HCT116 (cell line): ENCODE data around the gene ATP8A2. TPM values are rescaled to one million over a fixed set of nuclear protein-coding genes. Genes with fewer than 3 reads are reported as not detected.

Experiments used
- ATAC-seq: fragments of 200-7000 bp; cut with Tn5 transposase; 2 replicates; pipeline ENCODE4 v1.9.1; 2020; ENCODE audit warnings: mild to moderate bottlenecking, moderate library complexity
- BruUV-seq: library from RNA; stranded (reverse); fragments of 400-500 nt; replicated peaks from 2 replicates; lab custom pipeline; 2021; lab: Mats Ljungman, UMichigan
- CTCF ChIA-PET: fragments of 300-600 bp; sonication (Branson Sonifier 250); formaldehyde crosslinking; loops from one replicate; lab custom pipeline; 2021; ENCODE audit warnings: antibody characterized with exemption; lab: Charles Lee
- POLR2A ChIA-PET: fragments of 300-600, 350-600 bp; sonication (Branson Sonifier 250); formaldehyde crosslinking; loops from one replicate; lab custom pipeline; 2021; ENCODE audit warnings: antibody characterized with exemption; lab: Charles Lee
- RAD21 ChIA-PET, 2 experiments: fragments of 300-600 bp; sonication (Branson Sonifier 250); formaldehyde crosslinking; loops; one replicate each; lab custom pipeline; 2023; ENCODE audit warnings: low total read pairs in 2 of 2; ENCODE audit not compliant: uncharacterized antibody in 2 of 2, unreplicated experiment in 2 of 2, low non-redundant PET in 1 of 2; lab: Charles Lee
- DNase-seq: peaks from one replicate; pipeline ENCODE4 v3.0.0-alpha.2; 2010; ENCODE audit warnings: low read depth, low spot score
- H2AFZ ChIP-seq: fragments of 200-600 bp; shearing (Covaris generic), sonication (generic); 2 replicates; pipeline ENCODE4 v1.6.1; 2017; ENCODE audit warnings: low read depth, mixed run types, mixed read lengths, antibody characterized with exemption, low read length; ENCODE audit not compliant: poor library complexity, severe bottlenecking
- H3K27ac ChIP-seq: 2 replicates; pipeline ENCODE4 v1.5.1; 2012; ENCODE audit warnings: low read depth, low read length
- H3K27me3 ChIP-seq: fragments of 200-600 bp; sonication (generic); 2 replicates; pipeline ENCODE4 v1.6.1; 2016; ENCODE audit warnings: mixed run types, low read length, mixed read lengths; ENCODE audit not compliant: insufficient read depth
- H3K36me3 ChIP-seq, 2 experiments: fragments of 200-500 bp in 1 of 2; fragments of 200-600 bp in 1 of 2; sonication (Bioruptor generic) in 1 of 2; sonication (generic) in 1 of 2; 2 replicates each; pipeline versions ENCODE4 v1.5.1 to v1.6.1; 2014 to 2016; ENCODE audit warnings: low read length in 2 of 2, inconsistent platforms in 1 of 2, mixed read lengths in 1 of 2, mixed run types in 1 of 2; ENCODE audit not compliant: insufficient read depth in 2 of 2, control insufficient read depth in 1 of 2
- H3K4me1 ChIP-seq, 2 experiments: fragments of 200-600 bp in 1 of 2; sonication (generic) in 1 of 2; 2 replicates each; pipeline versions ENCODE4 v1.5.1 to v1.6.1; 2012 to 2017; ENCODE audit warnings: low read length in 2 of 2, inconsistent platforms in 1 of 2, mild to moderate bottlenecking in 1 of 2, mixed read lengths in 1 of 2, mixed run types in 1 of 2, moderate library complexity in 1 of 2; ENCODE audit not compliant: insufficient read depth in 2 of 2, control insufficient read depth in 1 of 2
- H3K4me2 ChIP-seq: fragments of 200-600 bp; sonication (generic); 2 replicates; pipeline ENCODE4 v1.6.1; 2017; ENCODE audit warnings: mixed run types, low read length, mixed read lengths
- H3K4me3 ChIP-seq, 2 experiments: fragments of 200-600 bp in 1 of 2; sonication (generic) in 1 of 2; replicated peaks in 1 of 2; 2 replicates each; pipeline ENCODE4 v1.5.1; 2011 to 2016; ENCODE audit warnings: low read length in 2 of 2, control low read depth in 1 of 2, low read depth in 1 of 2, mild to moderate bottlenecking in 1 of 2, mixed read lengths in 1 of 2, mixed run types in 1 of 2
- H3K79me2 ChIP-seq: fragments of 200-600 bp; sonication (generic); 2 replicates; pipeline ENCODE4 v1.6.1; 2017; ENCODE audit warnings: mild to moderate bottlenecking, mixed run types, low read length, moderate library complexity, mixed read lengths; ENCODE audit not compliant: insufficient read depth
- H3K9ac ChIP-seq: fragments of 200-600 bp; sonication (generic); 2 replicates; pipeline ENCODE4 v1.6.1; 2016; ENCODE audit warnings: low read length, mixed read lengths
- H3K9me2 ChIP-seq: fragments of 200-600 bp; sonication (generic), shearing (Covaris generic); 2 replicates; pipeline ENCODE4 v1.6.1; 2017; ENCODE audit warnings: mixed run types, mild to moderate bottlenecking, moderate library complexity; ENCODE audit not compliant: insufficient read depth
- H3K9me3 ChIP-seq, 2 experiments: fragments of 200-500 bp in 1 of 2; fragments of 200-600 bp in 1 of 2; sonication (Bioruptor generic) in 1 of 2; sonication (generic) in 1 of 2; 2 replicates each; pipeline ENCODE4 v1.6.1; 2014 to 2017; ENCODE audit warnings: low read length in 2 of 2, mixed read lengths in 2 of 2, inconsistent platforms in 1 of 2, low read depth in 1 of 2, mild to moderate bottlenecking in 1 of 2, mixed run types in 1 of 2, moderate library complexity in 1 of 2; ENCODE audit not compliant: control insufficient read depth in 1 of 2, insufficient read depth in 1 of 2
- H4K20me1 ChIP-seq: fragments of 200-600 bp; sonication (generic), shearing (Covaris generic); 2 replicates; pipeline ENCODE4 v1.6.1; 2017; ENCODE audit warnings: mixed run types, mild to moderate bottlenecking, moderate library complexity; ENCODE audit not compliant: insufficient read depth
- CBX3 ChIP-seq: IDR thresholded peaks from 2 replicates; pipeline ENCODE4 v1.6.1; 2012; ENCODE audit warnings: low read depth
- ELF1 ChIP-seq: IDR thresholded peaks from 2 replicates; pipeline ENCODE4 v1.6.1; 2012; ENCODE audit warnings: low read depth, borderline replicate concordance
- EZH2 ChIP-seq: fragments of 200-600 bp; sonication (generic); IDR thresholded peaks from 2 replicates; pipeline ENCODE4 v1.6.1; 2017; ENCODE audit warnings: antibody characterized with exemption, mixed run types
- FOSL1 ChIP-seq: IDR thresholded peaks from 2 replicates; pipeline ENCODE4 v1.6.1; 2012; ENCODE audit warnings: low read depth
- JUND ChIP-seq: IDR thresholded peaks from 2 replicates; pipeline ENCODE4 v1.6.1; 2012
- POLR2A ChIP-seq: IDR thresholded peaks from 2 replicates; pipeline ENCODE4 v1.7.0; 2011; ENCODE audit warnings: borderline replicate concordance; ENCODE audit not compliant: insufficient read depth, insufficient read length; ENCODE audit errors: extremely low read depth
- POLR2AphosphoS5 ChIP-seq: IDR thresholded peaks from 2 replicates; pipeline ENCODE4 v1.6.1; 2011; ENCODE audit warnings: mild to moderate bottlenecking, low read depth, low read length, moderate library complexity
- RAD21 ChIP-seq: IDR thresholded peaks from 2 replicates; pipeline ENCODE4 v1.6.1; 2012; ENCODE audit warnings: low read depth, mild to moderate bottlenecking
- SIN3A ChIP-seq: IDR thresholded peaks from 2 replicates; pipeline ENCODE4 v1.6.1; 2012; ENCODE audit warnings: low read depth
- SP1 ChIP-seq: IDR thresholded peaks from 2 replicates; pipeline ENCODE4 v1.6.1; 2012; ENCODE audit warnings: low read depth
- SRF ChIP-seq: IDR thresholded peaks from 2 replicates; pipeline ENCODE4 v1.6.1; 2012; ENCODE audit warnings: low read depth
- YY1 ChIP-seq: IDR thresholded peaks from 2 replicates; pipeline ENCODE4 v1.6.1; 2011; ENCODE audit warnings: low read length, low read depth, moderate library complexity, mild to moderate bottlenecking; ENCODE audit not compliant: insufficient replicate concordance; ENCODE audit errors: extremely low read depth
- ZFX ChIP-seq: fragments of 450-650 bp; IDR thresholded peaks from 2 replicates; pipeline ENCODE4 v1.6.1; 2017
- ZNF274 ChIP-seq: fragments of 200-500 bp; sonication (Bioruptor generic); IDR thresholded peaks from 2 replicates; pipeline ENCODE4 v1.6.1; 2014; ENCODE audit warnings: mild to moderate bottlenecking, low read depth, low read length, inconsistent platforms
- intact Hi-C: fragments of 100-400 bp; cut with micrococcal nuclease; formaldehyde crosslinking; loops from 2 replicates; pipeline ENCODE4 v1.10.0; 2022
- total RNA-seq: library from RNA; stranded (reverse); gene quantifications from one replicate; pipeline ENCODE4 v1.2.1, GENCODE V29; 2021; ENCODE audit not compliant: unreplicated experiment
- TF ChIP-seq, protein P1 (sequence below): IDR thresholded peaks from 2 replicates; pipeline ENCODE4 v1.6.1; 2012
- TF ChIP-seq, protein P2 (sequence below), 3 experiments: fragments of 200-600 bp in 1 of 3; sonication (generic) in 1 of 3; IDR thresholded peaks in 2 of 3; conservative IDR thresholded peaks in 1 of 3; 2 replicates each; pipeline ENCODE4 v1.5.1; 2012 to 2017; ENCODE audit warnings: low read depth in 2 of 3, low read length in 2 of 3, antibody characterized with exemption in 1 of 3, borderline replicate concordance in 1 of 3, control low read depth in 1 of 3, mild to moderate bottlenecking in 1 of 3, mixed read lengths in 1 of 3, mixed run types in 1 of 3, moderate library complexity in 1 of 3; ENCODE audit not compliant: insufficient read depth in 1 of 3
- TF ChIP-seq, protein P3 (sequence below): IDR thresholded peaks from 2 replicates; pipeline ENCODE4 v1.6.1; 2011; ENCODE audit warnings: mild to moderate bottlenecking, low read length, moderate library complexity; ENCODE audit not compliant: insufficient replicate concordance; ENCODE audit errors: extremely low read depth
- TF ChIP-seq, protein P4 (sequence below): IDR thresholded peaks from 2 replicates; pipeline ENCODE4 v1.6.1; 2012
- TF ChIP-seq, protein P5 (sequence below): IDR thresholded peaks from 2 replicates; pipeline ENCODE4 v1.6.1; 2012; ENCODE audit warnings: low read depth

The ATP8A2 gene
- total RNA-seq, 1 experiment from 2014 or later = not detected

DNA sequence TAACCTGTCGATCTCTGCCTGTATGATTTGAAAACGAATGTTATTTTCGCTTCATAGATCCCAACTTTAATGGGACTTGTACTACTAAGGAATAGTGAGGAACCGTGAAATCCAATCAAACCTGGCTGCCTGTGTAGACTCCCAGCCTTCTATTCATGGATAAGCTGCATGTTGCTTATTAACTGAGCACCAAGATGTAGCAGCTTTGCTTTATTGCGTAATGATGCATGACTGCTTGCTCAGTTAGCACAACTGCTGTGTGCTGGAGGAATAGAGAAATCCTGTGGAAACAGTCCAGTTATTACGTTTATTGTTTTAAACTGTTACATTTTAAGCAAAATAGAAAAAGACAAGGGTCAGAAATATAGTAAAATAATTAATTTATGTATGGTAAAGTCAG, 571.9 kb downstream of the ATP8A2 start:
- DNase-seq (no peak), ATAC-seq (no peak)
- Histone ChIP-seq H3K4me3 (no peak overlapping the region), H3K27ac (no peak overlapping the region), H3K9me3 (no peaks in the 10 kb centered on the region), H2AFZ (no peak overlapping the region), H3K9ac (no peak overlapping the region), H3K27me3 (peaks cover 60% of the 10 kb centered on the region), H3K4me2 (no peak overlapping the region), H3K4me1 (no peaks in the 10 kb centered on the region), H4K20me1 (no peaks in the 10 kb centered on the region), H3K36me3 (no peaks in the 10 kb centered on the region), H3K9me2 (no peaks in the 10 kb centered on the region), H3K79me2 (no peaks in the 10 kb centered on the region)
- CTCF ChIA-PET = no interaction called here
- intact Hi-C loops = no loop called here
- no TSS peak for BruUV-seq
- TF ChIP-seq, protein P1, sequence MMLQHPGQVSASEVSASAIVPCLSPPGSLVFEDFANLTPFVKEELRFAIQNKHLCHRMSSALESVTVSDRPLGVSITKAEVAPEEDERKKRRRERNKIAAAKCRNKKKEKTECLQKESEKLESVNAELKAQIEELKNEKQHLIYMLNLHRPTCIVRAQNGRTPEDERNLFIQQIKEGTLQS = no peak
- TF ChIP-seq SRF (no peak), RAD21 (no peak), POLR2AphosphoS5 (no peak), FOSL1 (no peak), EZH2 (no peak), CBX3 (no peak), SIN3A (no peak), ELF1 (no peak), ZFX (no peak), JUND (no peak), POLR2A (no peak), ZNF274 (no peak), YY1 (no peak), SP1 (no peak)
- TF ChIP-seq, protein P2, sequence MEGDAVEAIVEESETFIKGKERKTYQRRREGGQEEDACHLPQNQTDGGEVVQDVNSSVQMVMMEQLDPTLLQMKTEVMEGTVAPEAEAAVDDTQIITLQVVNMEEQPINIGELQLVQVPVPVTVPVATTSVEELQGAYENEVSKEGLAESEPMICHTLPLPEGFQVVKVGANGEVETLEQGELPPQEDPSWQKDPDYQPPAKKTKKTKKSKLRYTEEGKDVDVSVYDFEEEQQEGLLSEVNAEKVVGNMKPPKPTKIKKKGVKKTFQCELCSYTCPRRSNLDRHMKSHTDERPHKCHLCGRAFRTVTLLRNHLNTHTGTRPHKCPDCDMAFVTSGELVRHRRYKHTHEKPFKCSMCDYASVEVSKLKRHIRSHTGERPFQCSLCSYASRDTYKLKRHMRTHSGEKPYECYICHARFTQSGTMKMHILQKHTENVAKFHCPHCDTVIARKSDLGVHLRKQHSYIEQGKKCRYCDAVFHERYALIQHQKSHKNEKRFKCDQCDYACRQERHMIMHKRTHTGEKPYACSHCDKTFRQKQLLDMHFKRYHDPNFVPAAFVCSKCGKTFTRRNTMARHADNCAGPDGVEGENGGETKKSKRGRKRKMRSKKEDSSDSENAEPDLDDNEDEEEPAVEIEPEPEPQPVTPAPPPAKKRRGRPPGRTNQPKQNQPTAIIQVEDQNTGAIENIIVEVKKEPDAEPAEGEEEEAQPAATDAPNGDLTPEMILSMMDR (IDR thresholded peaks at IDR 0.05 in 2 of 3, conservative IDR thresholded peaks at IDR 0.05 in 1 of 3; ENCODE audit: borderline replicate concordance in 1 of 3, insufficient read depth in 1 of 3, low read depth in 2 of 3, low read length in 2 of 3) = no peak
- TF ChIP-seq, protein P3, sequence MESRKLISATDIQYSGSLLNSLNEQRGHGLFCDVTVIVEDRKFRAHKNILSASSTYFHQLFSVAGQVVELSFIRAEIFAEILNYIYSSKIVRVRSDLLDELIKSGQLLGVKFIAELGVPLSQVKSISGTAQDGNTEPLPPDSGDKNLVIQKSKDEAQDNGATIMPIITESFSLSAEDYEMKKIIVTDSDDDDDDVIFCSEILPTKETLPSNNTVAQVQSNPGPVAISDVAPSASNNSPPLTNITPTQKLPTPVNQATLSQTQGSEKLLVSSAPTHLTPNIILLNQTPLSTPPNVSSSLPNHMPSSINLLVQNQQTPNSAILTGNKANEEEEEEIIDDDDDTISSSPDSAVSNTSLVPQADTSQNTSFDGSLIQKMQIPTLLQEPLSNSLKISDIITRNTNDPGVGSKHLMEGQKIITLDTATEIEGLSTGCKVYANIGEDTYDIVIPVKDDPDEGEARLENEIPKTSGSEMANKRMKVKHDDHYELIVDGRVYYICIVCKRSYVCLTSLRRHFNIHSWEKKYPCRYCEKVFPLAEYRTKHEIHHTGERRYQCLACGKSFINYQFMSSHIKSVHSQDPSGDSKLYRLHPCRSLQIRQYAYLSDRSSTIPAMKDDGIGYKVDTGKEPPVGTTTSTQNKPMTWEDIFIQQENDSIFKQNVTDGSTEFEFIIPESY = no peak
- TF ChIP-seq, protein P4, sequence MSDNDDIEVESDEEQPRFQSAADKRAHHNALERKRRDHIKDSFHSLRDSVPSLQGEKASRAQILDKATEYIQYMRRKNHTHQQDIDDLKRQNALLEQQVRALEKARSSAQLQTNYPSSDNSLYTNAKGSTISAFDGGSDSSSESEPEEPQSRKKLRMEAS = no peak
- TF ChIP-seq, protein P5, sequence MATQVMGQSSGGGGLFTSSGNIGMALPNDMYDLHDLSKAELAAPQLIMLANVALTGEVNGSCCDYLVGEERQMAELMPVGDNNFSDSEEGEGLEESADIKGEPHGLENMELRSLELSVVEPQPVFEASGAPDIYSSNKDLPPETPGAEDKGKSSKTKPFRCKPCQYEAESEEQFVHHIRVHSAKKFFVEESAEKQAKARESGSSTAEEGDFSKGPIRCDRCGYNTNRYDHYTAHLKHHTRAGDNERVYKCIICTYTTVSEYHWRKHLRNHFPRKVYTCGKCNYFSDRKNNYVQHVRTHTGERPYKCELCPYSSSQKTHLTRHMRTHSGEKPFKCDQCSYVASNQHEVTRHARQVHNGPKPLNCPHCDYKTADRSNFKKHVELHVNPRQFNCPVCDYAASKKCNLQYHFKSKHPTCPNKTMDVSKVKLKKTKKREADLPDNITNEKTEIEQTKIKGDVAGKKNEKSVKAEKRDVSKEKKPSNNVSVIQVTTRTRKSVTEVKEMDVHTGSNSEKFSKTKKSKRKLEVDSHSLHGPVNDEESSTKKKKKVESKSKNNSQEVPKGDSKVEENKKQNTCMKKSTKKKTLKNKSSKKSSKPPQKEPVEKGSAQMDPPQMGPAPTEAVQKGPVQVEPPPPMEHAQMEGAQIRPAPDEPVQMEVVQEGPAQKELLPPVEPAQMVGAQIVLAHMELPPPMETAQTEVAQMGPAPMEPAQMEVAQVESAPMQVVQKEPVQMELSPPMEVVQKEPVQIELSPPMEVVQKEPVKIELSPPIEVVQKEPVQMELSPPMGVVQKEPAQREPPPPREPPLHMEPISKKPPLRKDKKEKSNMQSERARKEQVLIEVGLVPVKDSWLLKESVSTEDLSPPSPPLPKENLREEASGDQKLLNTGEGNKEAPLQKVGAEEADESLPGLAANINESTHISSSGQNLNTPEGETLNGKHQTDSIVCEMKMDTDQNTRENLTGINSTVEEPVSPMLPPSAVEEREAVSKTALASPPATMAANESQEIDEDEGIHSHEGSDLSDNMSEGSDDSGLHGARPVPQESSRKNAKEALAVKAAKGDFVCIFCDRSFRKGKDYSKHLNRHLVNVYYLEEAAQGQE = no peak
- POLR2A ChIA-PET = no interaction called here
- RAD21 ChIA-PET = no interaction called here
